Epidermal melanocyte (primary cell): ENCODE measurements around the gene CHST11.
A peak's percentile ranks its signal among the peaks of the same experiment; 100 is the strongest.

Source experiments
- DNase-seq: peaks from one replicate; pipeline ENCODE4 v3.0.0; 2011; ENCODE audit warnings: low spot score; ENCODE audit not compliant: insufficient read length

The CHST11 gene

DNA sequence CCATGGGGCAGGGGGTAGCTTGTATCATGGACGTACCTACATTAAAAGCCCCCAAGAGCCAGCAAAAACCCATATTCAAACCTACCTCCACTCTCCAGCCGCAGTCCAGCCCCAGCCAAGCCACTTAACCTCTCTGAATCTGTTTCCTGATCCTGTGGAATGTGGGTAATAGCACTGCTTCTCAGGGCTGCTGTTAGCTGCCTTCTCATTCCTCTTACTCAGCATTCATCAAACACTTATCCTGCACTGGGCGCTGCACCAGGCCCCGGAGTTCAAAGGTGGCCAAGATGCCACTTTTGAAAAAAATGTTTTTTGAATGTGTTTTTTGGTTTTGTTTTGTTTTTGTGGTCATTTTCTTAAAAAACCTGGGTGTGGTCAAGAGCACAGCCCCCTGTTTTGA is 237.4 kb downstream of the CHST11 start:
- DNase-seq = no peak

GRCh38 chr12:104694711-104695110 is 238.0 kb downstream of the CHST11 start:
- DNase-seq = no peak

DNA sequence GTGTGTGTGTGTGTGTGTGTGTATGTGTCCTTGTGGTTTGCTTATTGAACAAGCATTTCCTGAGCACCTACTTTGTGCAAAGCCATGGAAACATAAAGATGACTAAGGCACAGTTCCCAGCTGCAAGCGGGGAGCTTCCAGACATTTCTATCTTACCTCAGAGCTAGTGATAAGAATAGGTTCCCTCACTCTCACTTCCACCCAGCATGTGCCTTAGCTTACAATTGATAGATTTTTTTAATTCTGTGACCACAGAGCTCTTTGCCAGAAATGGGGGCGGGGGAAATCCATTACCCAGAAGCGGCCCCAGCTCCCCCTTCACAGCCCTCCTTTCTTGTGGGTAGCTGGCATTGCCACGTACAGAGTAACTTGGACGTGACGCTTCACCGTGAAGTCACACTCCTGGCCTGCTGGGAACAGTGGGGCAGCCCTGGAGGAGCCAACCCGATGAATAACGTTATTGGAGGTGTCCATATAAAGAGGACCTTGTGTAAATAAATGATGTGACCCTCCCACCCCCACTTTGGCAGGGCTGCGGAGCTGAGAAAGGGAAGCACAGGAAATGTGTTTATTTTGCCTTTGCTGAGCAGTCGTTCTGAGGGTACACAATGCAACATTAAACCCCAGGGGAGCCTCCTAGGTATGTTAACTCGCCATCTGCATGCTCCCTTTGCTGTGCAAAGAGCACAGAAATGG is 238.9 kb downstream of the CHST11 start:
- DNase-seq = no peak

- no peak for DNase-seq
Measured at GRCh38 chr12:104697186-104697585, 240.4 kb downstream of the CHST11 start.

- DNase-seq = no peak
Measured at GRCh38 chr12:104698871-104699270, 242.1 kb downstream of the CHST11 start.

DNA sequence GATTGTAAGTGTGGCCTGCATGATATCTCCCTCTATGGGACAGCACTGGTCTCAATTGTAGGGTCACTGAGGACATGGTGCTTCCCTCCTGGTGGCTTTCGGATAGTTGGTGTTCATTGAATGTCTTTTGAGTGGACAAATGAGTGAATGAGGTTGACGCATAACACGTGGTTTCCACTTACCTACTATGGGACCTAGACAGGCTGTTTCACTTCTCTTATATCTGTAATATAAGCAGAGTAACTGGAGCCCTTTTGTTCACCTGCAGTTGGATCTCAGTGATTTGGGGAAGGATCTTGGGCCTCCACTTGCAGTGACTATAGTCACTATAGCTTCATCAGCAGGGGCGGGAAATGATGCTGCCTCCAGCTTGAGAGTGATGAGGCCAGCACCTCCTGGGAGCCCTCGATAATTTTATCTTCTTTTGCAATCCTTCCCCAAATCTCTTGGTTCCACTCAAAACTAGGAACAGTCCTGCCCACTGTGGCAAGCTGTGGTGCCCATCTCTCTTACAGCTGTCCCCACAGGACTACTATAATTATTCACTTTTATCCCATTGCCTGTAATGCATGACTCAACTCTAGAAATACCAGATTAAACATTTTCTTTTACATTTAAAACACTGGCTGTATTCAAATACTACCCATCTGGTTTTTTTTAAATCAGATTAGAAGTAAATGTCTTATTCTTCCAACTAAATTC is 242.9 kb downstream of the CHST11 start:
- no peak for DNase-seq

- DNase-seq = no peak
Measured at GRCh38 chr12:104700324-104700723, 243.6 kb downstream of the CHST11 start.

DNA sequence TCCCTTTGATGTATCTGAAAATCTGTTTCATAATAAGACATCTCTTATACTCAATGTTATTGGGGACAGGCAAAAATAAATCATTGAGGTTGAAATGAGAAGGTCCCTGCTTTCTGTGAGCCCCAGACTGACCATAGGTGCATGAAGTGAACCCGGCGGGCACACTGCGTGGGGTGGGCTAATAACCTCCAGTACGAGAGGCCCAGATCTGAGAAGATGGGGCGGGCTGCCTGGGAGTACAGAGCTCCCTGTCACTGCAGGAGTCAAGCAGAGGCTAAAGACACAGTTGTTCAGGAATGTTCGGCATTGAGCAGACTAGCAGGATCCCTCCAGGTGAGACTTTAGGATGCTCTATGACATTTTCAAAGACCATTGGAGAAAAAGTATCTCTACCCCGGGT is 244.6 kb downstream of the CHST11 start:
- DNase-seq = no peak

- DNase-seq = no peak
Measured at GRCh38 chr12:104701756-104702155, 245.0 kb downstream of the CHST11 start.

DNA sequence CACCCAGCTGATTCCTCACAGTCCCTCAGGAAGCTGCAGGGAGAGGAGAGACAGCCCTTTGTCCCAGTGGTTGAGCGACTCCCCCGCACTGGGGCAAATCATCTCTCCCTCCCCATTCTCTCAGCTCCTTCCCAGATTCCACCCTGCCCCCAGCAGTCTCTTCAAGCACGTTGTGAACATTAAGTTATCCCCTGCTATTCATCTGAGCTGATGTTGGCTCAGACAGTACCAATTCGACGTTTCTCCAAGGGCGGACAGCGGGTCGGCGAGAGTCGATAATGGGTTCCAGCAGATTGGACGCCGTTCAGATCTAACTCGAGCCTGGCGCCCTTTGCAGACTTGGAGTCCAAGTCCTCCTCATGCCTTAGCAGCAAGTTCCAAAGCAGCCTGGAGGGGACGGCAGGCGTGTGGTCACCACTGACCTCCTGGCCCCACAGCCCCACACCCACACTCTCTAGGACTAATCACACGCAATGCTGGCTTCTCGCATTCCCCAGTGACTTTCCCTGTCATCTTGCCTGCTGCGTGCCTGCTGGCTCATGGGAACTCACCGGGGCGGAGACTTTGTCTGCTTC is 245.9 kb downstream of the CHST11 start:
- no peak for DNase-seq

DNA sequence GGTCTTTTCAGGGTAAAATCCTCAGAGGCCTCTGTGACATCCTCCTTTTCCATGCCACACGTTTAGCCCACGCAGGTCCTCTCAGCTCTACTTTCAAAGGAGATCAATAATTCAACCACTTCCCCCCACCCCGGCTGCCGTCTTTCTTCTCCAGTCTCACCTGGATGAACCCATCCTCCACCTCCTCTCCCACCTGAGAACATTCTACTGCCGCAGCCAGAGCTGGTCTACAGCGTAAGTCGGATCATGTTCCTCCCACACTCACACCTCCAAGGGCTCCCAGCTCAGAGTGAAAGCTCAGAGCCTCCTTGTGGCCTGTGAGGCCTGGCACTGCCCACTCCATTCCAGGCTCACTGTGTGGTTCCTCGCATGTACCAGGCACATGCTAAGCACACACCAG is 246.6 kb downstream of the CHST11 start:
- no peak for DNase-seq

GRCh38 chr12:104704224-104704779 is 247.6 kb downstream of the CHST11 start:
- DNase-seq = no peak

DNA sequence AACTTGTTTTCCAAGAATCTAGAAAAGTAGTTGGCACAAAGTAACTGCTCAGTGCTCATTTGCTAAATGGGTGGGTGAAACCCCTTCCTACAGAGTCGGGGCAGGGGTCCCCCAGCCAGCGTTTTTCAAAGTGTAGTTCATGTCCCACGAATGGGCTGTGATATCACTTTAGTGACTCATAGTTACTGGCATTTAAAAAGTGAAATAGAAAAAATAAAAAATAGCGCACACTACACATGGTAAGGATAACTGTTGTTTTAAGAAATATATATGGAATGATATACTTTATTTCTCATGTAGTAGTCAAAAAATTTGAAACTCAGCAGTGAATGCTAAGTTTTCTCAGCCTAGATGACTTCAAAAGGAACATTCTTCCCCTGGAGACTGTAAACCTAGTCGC is 250.4 kb downstream of the CHST11 start:
- DNase-seq = no peak

- no peak for DNase-seq
Measured at GRCh38 chr12:104707794-104708558, 251.2 kb downstream of the CHST11 start.

DNA sequence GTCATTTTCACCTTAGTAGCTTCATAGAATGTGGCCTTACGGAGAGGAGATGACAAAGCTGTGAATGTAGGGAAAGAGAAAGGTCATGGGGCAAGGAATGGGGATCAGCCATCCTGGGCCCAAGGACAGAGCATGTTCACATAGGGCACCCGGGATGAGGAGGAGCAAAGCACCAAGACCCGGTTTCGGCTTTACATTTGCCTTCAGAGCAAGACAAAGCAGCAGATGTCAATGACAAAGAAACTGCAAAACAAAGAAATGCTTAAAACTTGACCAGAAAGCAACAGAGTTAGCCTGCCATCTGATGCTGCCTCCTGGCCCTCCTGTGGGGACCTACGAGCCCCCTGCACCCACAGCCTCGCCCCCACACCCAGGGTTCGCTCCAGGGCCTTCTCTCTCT is 252.1 kb downstream of the CHST11 start:
- no peak for DNase-seq

GRCh38 chr12:104709692-104710435 is 253.1 kb downstream of the CHST11 start:
- DNase-seq = no peak

DNA sequence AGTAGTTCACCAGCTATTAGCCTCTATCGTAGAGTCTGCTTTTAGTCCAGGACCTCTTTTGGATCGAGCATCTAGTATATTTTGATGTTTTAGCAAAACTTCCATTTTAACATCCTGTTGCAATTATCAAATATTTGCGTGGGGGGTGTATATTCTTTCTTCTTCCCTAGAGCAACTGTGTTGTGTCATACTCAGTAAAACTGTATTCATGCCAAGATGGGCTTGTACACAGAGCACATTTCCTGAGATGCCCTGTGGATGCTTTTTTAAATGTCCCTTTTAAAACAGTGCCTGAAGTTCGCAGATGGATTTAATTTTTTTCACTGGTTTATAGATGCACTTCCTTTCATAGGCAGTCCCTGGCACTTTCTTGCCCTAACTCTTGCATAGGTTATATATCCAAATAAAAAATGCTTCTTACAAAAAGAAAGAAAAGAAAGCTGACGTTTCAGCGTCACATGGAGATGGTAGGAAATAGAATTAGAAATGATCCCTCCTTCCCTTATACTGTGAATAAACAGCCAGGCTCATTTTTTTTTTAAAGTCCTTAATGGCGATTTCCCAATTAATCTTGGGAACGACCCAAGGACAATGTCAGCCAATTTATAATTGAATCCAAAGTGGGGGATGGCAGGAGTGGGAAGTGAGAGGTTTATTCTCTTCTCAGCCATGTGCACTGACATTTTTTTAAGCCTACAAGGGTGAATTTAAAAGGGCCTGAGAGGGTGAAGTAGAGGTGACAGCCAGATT is 254.4 kb downstream of the CHST11 start:
- DNase-seq = peak; percentile 72

DNA sequence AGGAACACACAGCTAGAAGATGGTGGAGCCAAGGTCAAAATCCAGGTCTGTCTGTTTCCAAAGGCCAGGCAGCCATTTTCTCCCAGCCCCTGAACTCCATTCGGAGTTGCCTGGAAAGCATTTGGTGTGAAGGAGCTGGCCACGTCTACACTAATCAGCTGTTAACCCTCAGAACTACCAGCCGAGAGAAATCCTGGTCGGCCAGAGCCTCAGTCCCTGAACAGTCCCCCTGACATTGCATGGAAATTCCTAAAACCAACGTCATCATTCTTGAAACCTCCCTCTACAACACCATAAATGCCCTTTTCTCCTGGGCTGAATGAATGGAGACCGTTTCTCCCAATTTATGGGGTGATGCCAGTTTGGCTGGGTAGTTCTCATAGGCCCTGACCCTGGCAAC is 255.7 kb downstream of the CHST11 start:
- DNase-seq = no peak

- DNase-seq = no peak
Measured at GRCh38 chr12:104712968-104713367, 256.2 kb downstream of the CHST11 start.

- no peak for DNase-seq
Measured at GRCh38 chr12:104713444-104713843, 256.7 kb downstream of the CHST11 start.
